ENCODE measurements around the gene GPC6. TPM values are rescaled to one million over a fixed set of nuclear protein-coding genes. Genes with fewer than 3 reads are reported as not detected.

The GPC6 gene
- total RNA-seq, 1 donor from 2014 or later, result 63.0 TPM

DNA sequence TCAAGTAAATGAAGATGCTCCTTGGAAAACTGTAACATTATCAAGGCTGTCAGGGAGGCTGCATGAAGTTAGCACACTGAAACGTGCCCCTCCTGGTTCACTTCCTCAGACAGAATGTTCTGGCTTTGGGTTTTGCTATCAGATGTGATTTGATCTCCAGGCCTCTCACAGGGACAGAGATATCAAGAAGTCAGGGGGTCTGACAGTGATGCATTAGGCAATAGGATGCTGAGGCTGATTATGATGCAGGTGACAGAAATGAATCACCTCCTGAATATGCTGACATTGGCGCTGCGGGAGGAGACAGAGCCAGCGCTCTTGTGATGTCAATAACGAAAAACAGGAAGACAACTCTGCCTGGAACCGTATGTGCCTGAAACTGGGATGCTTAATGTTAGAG, 974.4 kb downstream of the GPC6 start:
- no peak overlapping the region for H3K4me2 ChIP-seq (ENCODE audit: low read length)
- Mint-ChIP-seq H3K36me3 (ENCODE audit: low read depth, unreplicated experiment) (no peaks in the 10 kb centered on the region), H3K4me1 (ENCODE audit: low read depth, unreplicated experiment) (peaks cover 21% of the 10 kb centered on the region), H3K4me3 (ENCODE audit: unreplicated experiment) (no peak overlapping the region), H3K27me3 (ENCODE audit: low read depth, unreplicated experiment) (no peaks in the 10 kb centered on the region), H3K27ac (ENCODE audit: unreplicated experiment) (no peak overlapping the region), H3K9me3 (ENCODE audit: unreplicated experiment) (peaks cover 2% of the 10 kb centered on the region)
- no peak overlapping the region for H3K4me3 ChIP-seq (ENCODE audit: insufficient read depth, low read depth, low read length)
- H3K9me3 ChIP-seq (ENCODE audit: insufficient read depth, low read depth, low read length), result no peaks in the 10 kb centered on the region
- DNase-seq (ENCODE audit: low read depth), result no peak
- H2AFZ ChIP-seq (ENCODE audit: low read depth, low read length), result no peak overlapping the region
- peaks cover 9% of the 10 kb centered on the region for H3K4me1 ChIP-seq (ENCODE audit: insufficient read depth, low read length)
- TF ChIP-seq EZH2 (IDR thresholded peaks at IDR 0.05; ENCODE audit: insufficient read depth, low read length), result no peak
- TF ChIP-seq, protein P1, sequence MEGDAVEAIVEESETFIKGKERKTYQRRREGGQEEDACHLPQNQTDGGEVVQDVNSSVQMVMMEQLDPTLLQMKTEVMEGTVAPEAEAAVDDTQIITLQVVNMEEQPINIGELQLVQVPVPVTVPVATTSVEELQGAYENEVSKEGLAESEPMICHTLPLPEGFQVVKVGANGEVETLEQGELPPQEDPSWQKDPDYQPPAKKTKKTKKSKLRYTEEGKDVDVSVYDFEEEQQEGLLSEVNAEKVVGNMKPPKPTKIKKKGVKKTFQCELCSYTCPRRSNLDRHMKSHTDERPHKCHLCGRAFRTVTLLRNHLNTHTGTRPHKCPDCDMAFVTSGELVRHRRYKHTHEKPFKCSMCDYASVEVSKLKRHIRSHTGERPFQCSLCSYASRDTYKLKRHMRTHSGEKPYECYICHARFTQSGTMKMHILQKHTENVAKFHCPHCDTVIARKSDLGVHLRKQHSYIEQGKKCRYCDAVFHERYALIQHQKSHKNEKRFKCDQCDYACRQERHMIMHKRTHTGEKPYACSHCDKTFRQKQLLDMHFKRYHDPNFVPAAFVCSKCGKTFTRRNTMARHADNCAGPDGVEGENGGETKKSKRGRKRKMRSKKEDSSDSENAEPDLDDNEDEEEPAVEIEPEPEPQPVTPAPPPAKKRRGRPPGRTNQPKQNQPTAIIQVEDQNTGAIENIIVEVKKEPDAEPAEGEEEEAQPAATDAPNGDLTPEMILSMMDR (IDR thresholded peaks at IDR 0.05; ENCODE audit: insufficient read depth, low read depth, low read length), result no peak
- no peak overlapping the region for H3K9ac ChIP-seq (ENCODE audit: low read length)
- H3K79me2 ChIP-seq (ENCODE audit: insufficient read depth, low read length), result no peaks in the 10 kb centered on the region
- no peaks in the 10 kb centered on the region for H4K20me1 ChIP-seq (ENCODE audit: insufficient read depth, low read length)
- H3K36me3 ChIP-seq (ENCODE audit: insufficient read depth, low read length), result no peaks in the 10 kb centered on the region
- FAIRE-seq, result no peak
- no peaks in the 10 kb centered on the region for H3K27me3 ChIP-seq (ENCODE audit: insufficient read depth, low read length)
- H3K27ac ChIP-seq (ENCODE audit: low read depth, low read length), result no peak overlapping the region

DNA sequence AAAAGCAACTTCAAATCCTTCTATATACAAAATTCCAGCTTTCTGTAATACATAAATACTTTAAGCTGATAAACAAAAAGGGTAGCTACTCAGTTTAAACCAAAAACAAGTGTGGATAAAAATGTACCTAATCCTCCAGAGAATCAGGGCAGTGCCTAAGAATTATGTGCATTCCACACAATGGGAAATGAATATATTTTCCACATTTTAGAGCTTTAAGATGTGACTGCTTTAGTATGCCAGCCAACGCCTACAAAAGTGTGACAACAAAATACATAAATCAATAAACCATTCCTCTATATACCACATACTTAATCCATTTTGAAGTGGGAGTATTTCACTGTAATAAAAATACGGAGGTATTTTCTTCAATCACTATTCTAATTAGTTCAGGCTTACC, 977.6 kb downstream of the GPC6 start:
- Histone ChIP-seq H3K4me1 (ENCODE audit: insufficient read depth, low read length) (no peaks in the 10 kb centered on the region), H3K9ac (ENCODE audit: low read length) (no peak overlapping the region), H3K79me2 (ENCODE audit: insufficient read depth, low read length) (no peaks in the 10 kb centered on the region), H3K4me2 (ENCODE audit: low read length) (no peak overlapping the region), H3K36me3 (ENCODE audit: insufficient read depth, low read length) (no peaks in the 10 kb centered on the region), H3K27ac (ENCODE audit: low read depth, low read length) (no peak overlapping the region), H3K9me3 (ENCODE audit: insufficient read depth, low read depth, low read length) (no peaks in the 10 kb centered on the region), H2AFZ (ENCODE audit: low read depth, low read length) (no peak overlapping the region), H4K20me1 (ENCODE audit: insufficient read depth, low read length) (no peaks in the 10 kb centered on the region), H3K4me3 (ENCODE audit: insufficient read depth, low read depth, low read length) (no peak overlapping the region), H3K27me3 (ENCODE audit: insufficient read depth, low read length) (no peaks in the 10 kb centered on the region)
- no peaks in the 10 kb centered on the region for H3K36me3 Mint-ChIP-seq (ENCODE audit: low read depth, unreplicated experiment)
- FAIRE-seq, result no peak
- no peak overlapping the region for H3K4me3 Mint-ChIP-seq (ENCODE audit: unreplicated experiment)
- H3K27me3 Mint-ChIP-seq (ENCODE audit: low read depth, unreplicated experiment), result no peaks in the 10 kb centered on the region
- peaks cover 12% of the 10 kb centered on the region for H3K4me1 Mint-ChIP-seq (ENCODE audit: low read depth, unreplicated experiment)
- H3K9me3 Mint-ChIP-seq (ENCODE audit: unreplicated experiment), result peaks cover 2% of the 10 kb centered on the region
- TF ChIP-seq, protein P1 (IDR thresholded peaks at IDR 0.05; ENCODE audit: insufficient read depth, low read depth, low read length), result no peak
- TF ChIP-seq EZH2 (IDR thresholded peaks at IDR 0.05; ENCODE audit: insufficient read depth, low read length), result no peak
- no peak for DNase-seq (ENCODE audit: low read depth)
- H3K27ac Mint-ChIP-seq (ENCODE audit: unreplicated experiment), result no peak overlapping the region

DNA sequence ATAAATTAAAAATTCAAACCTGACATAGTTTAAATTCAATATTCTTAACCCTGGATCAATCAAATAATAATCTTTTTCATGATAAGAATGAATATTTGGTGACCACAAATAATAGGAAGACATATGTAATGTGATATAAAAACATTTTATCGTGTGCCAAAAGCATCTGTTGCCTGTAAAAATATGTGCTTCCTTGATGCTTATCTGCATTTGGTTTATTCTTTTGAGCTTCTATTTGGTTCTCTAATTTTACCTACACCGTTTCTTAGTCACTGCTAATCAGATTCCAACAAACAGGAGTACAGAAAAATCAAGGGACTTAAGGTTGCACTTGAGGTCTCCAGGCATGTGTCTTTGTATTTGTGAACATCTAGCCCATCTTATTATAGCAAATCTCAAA, 978.3 kb downstream of the GPC6 start:
- Mint-ChIP-seq H3K9me3 (ENCODE audit: unreplicated experiment) (peaks cover 2% of the 10 kb centered on the region), H3K27ac (ENCODE audit: unreplicated experiment) (no peak overlapping the region), H3K27me3 (ENCODE audit: low read depth, unreplicated experiment) (no peaks in the 10 kb centered on the region), H3K4me3 (ENCODE audit: unreplicated experiment) (no peak overlapping the region), H3K4me1 (ENCODE audit: low read depth, unreplicated experiment) (peaks cover 11% of the 10 kb centered on the region), H3K36me3 (ENCODE audit: low read depth, unreplicated experiment) (no peaks in the 10 kb centered on the region)
- Histone ChIP-seq H3K4me3 (ENCODE audit: insufficient read depth, low read depth, low read length) (no peak overlapping the region), H3K27ac (ENCODE audit: low read depth, low read length) (no peak overlapping the region), H2AFZ (ENCODE audit: low read depth, low read length) (no peak overlapping the region), H3K9ac (ENCODE audit: low read length) (no peak overlapping the region), H3K79me2 (ENCODE audit: insufficient read depth, low read length) (no peaks in the 10 kb centered on the region), H4K20me1 (ENCODE audit: insufficient read depth, low read length) (no peaks in the 10 kb centered on the region), H3K4me2 (ENCODE audit: low read length) (no peak overlapping the region), H3K36me3 (ENCODE audit: insufficient read depth, low read length) (no peaks in the 10 kb centered on the region), H3K9me3 (ENCODE audit: insufficient read depth, low read depth, low read length) (no peaks in the 10 kb centered on the region), H3K27me3 (ENCODE audit: insufficient read depth, low read length) (no peaks in the 10 kb centered on the region), H3K4me1 (ENCODE audit: insufficient read depth, low read length) (no peaks in the 10 kb centered on the region)
- DNase-seq (ENCODE audit: low read depth), result no peak
- TF ChIP-seq, protein P1 (IDR thresholded peaks at IDR 0.05; ENCODE audit: insufficient read depth, low read depth, low read length), result no peak
- TF ChIP-seq EZH2 (IDR thresholded peaks at IDR 0.05; ENCODE audit: insufficient read depth, low read length), result no peak
- no peak for FAIRE-seq

Data from astrocyte (in vitro differentiated cells and primary cell).